HG03442 (cell line): ENCODE measurements around the gene PPDPF.

ENCODE experiments used
- ATAC-seq: cut with Tn5 transposase; IDR thresholded peaks from one replicate; pipeline ENCODE4 v1.9.1; 2021; ENCODE audit warnings: mild to moderate bottlenecking, moderate library complexity; ENCODE audit not compliant: unreplicated experiment

PPDPF gene

DNA sequence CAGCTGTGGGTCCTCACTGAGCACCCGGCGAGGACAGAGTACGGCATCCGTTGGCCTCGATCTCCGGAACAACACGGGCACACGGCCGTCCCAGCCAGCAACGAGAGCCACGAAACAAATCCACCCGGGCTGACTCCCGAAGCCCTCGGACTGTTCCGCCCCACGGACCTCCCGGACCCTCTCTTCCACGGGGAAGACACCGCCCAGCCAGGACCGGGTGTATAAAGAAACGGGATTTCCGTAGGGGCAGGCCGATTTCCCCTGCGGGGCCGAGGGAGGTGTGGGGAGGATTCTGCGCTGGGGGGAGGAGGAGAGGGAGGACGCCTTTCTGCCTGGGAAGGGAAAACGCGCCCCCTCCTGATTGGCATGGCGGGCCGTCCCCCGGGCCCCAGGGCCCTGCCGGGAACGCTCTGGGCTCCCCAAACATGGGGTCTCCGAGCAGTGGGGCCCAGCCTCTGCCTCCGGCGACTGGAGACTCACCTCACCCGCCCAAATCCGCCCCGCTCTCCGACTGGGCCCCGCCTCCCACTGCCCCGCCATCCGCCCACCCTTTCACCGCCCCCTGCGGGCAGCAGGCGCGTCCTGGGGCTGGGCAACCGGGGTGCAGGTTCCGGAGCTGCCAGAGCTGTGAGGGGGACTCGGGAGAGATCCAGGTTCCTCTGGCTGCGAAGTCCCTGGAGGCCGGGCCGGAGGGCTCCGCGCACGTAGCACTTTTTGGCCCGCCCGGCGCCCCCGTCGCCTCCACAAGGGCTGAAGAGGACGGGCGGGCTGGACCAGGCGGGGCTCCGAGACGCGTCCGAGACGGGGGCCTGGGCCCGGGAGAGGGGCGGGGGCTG, 679 bp upstream of the PPDPF start:
- peak; percentile 34 for ATAC-seq

- peak; percentile 44 for ATAC-seq
Observed at GRCh38 chr20:63520934-63521601, 503 bp downstream of the PPDPF start.

GRCh38 chr20:63521602-63522001, 1.0 kb downstream of the PPDPF start:
- no peak for ATAC-seq

GRCh38 chr20:63522091-63522868, 1.7 kb downstream of the PPDPF start:
- no peak for ATAC-seq

DNA sequence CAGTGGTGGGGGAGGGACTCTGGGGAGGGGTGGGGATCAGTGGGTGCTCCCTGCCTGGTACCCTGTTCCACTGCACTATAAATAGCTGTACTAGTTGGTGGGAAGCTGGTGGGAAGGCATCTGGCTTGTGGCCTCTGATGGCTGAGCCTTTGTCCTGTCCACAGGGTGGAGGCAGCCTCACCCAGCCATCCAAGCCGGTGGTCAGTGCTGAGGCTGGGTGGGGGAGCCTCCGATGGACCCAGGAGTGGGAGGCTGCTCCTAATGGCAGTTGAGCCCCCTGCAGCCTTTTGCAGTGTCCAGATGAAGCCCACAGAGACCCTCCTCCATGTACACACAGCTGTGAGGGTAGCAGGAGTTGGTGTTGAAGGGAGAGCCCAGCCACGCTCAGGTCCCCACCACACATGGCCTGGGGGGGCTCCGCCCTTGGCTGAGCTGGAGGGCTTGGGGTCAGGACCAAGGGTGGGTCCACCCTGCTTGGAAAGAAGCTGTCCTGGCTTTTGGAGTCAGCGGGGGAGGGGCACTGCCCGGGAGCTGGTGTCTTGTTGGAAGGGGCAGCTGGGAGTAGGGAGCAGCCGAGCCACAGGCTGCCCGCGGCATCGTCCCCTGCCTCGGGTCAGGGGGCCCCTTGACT, 2.5 kb downstream of the PPDPF start:
- ATAC-seq = no peak

- no peak for ATAC-seq
Observed at GRCh38 chr20:63525185-63525584, 4.6 kb downstream of the PPDPF start.

DNA sequence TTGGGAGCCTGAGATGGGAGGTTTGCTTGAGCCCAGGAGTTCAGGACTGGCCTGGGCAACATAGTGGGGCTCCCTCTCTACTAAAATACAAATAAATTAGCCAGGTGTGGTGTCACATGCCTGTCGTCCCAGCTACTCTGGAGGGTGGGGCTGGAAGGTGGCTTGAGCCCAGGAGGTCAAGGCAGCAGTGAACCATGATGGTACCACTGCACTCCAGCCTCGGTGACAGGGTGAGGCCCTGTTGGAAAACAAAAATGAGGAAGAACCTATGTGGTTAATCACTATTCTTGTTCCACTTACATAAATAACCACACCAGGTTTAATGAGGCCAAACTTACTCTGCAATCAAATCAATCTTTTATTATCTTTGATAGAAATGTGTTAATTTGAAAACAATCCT, 5.4 kb downstream of the PPDPF start:
- no peak for ATAC-seq

- ATAC-seq = no peak
Observed at GRCh38 chr20:63527184-63527583, 6.6 kb downstream of the PPDPF start.

- no peak for ATAC-seq
Observed at GRCh38 chr20:63529180-63529860, 8.8 kb downstream of the PPDPF start.

- no peak for ATAC-seq
Observed at GRCh38 chr20:63529861-63530787, 9.6 kb downstream of the PPDPF start.

DNA sequence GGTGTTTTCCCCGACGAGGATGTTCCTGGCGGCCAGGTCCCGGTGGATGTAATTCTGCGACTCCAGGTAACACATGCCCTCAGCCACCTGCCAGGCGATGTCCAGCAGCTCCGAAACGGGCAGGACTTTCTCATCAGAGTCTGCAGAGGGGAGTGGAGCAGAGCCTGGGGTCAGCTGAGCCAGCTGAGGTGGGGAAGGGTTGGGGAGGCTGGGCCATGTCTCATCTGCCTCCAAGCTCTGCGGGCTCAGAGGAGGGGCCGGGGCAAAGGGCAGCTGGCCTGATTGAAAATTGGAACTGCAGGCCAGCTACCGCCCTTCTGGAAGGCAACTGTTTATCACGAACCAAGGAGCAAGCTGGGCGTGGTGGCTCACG, 10.2 kb downstream of the PPDPF start:
- ATAC-seq = no peak

GRCh38 chr20:63531686-63532448, 11.3 kb downstream of the PPDPF start:
- ATAC-seq = no peak

DNA sequence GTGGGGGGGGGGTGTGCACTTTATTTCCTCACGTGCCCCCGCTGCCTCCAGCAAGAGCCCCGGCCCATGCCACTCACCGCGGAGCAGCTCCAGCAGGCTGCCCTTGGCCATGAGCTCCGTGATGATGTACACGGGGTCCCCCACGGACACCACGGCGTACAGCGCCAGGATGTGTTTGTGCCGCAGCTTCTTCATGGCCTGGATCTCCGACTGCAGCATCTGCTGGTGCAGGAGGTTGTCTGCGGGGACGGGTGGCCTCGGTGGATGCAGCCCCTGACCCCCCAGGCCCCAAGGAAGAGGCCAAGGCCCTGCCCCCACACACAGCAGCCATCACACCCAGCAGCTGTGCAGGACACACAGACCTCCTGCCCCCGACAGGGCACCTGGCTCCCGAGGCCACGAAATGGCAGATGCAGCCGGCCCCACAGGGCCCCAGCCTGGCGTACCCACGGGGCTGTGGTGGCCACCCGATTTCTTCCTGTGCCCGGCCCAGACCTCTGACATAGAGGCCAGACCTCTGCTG, 11.9 kb downstream of the PPDPF start:
- no peak for ATAC-seq

DNA sequence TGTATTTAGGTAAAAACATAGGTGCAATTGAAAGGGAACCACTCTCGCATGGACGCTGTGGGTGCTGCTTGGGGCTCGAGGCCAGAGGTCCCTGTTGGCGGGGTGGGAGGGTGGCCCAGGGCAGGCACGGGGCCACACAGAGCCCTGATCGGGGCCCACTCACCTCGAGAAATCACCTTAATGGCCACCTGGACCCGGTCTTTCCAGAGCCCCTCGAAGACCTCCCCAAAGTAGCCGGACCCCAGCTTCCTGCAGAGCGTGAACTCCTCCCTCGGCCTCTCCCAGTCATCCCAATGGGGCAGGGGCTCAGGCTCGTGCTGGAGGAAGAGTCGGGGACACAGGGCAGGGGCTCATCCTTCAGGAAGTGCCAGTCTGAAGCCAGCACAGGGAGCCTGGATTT, 12.8 kb downstream of the PPDPF start:
- ATAC-seq = no peak

GRCh38 chr20:63533871-63534393, 13.4 kb downstream of the PPDPF start:
- no peak for ATAC-seq

GRCh38 chr20:63534427-63534830, 13.9 kb downstream of the PPDPF start:
- ATAC-seq = no peak

GRCh38 chr20:63534831-63535651, 14.5 kb downstream of the PPDPF start:
- no peak for ATAC-seq
